Measurements from ENCODE around the gene CISD2. TPM values are rescaled to one million over a fixed set of nuclear protein-coding genes. Genes with fewer than 3 reads are reported as not detected.
"Not testable (repeated sequence)": the region's sequence is repeated elsewhere in the genome, so short reads cannot be mapped to it uniquely, and the experiment has no call there.

Gene CISD2
- total and polyA plus RNA-seq, 2 experiments from 2014 or later = 15.4 to 101 TPM

GRCh38 chr4:102878901-102879300, 10.1 kb downstream of the CISD2 start:
- Histone ChIP-seq H3K9me3 (ENCODE audit: low read depth) (no peaks in the 10 kb centered on the region), H3K27ac (no peak overlapping the region), H3K4me1 (ENCODE audit: low read depth) (peaks cover 4% of the 10 kb centered on the region), H3K36me3 (peaks cover 8% of the 10 kb centered on the region), H3K27me3 (no peaks in the 10 kb centered on the region), H3K4me3 (no peak overlapping the region)
- DNase-seq (ENCODE audit: low read depth in 1 of 2, low spot score in 1 of 2) = no peak
- TF ChIP-seq, protein P1, sequence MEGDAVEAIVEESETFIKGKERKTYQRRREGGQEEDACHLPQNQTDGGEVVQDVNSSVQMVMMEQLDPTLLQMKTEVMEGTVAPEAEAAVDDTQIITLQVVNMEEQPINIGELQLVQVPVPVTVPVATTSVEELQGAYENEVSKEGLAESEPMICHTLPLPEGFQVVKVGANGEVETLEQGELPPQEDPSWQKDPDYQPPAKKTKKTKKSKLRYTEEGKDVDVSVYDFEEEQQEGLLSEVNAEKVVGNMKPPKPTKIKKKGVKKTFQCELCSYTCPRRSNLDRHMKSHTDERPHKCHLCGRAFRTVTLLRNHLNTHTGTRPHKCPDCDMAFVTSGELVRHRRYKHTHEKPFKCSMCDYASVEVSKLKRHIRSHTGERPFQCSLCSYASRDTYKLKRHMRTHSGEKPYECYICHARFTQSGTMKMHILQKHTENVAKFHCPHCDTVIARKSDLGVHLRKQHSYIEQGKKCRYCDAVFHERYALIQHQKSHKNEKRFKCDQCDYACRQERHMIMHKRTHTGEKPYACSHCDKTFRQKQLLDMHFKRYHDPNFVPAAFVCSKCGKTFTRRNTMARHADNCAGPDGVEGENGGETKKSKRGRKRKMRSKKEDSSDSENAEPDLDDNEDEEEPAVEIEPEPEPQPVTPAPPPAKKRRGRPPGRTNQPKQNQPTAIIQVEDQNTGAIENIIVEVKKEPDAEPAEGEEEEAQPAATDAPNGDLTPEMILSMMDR (IDR thresholded peaks at IDR 0.05; ENCODE audit: low read depth, low read length) = no peak

DNA sequence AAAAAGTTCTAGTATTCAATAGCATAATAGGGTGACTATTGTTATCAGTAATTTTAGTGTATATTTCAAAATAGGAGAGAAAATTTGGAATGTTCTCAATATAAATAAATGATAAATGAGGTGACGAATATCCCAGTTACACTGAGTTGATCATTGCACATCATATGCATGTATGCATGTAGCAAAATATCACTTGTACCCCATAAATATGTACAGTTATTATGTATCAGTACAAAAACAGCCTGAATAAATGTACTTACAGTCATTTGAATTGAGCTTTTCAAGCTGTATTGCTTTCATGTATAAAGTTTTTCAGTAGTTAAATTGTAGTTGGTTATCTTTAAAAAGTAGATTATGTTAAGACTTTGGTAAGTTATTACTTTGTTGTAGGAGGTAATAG, 12.6 kb downstream of the CISD2 start:
- Histone ChIP-seq H3K36me3 (no peaks in the 10 kb centered on the region), H3K4me1 (ENCODE audit: low read depth) (peaks cover 10% of the 10 kb centered on the region), H3K27ac (no peak overlapping the region), H3K4me3 (no peak overlapping the region), H3K27me3 (no peaks in the 10 kb centered on the region), H3K9me3 (ENCODE audit: low read depth) (no peaks in the 10 kb centered on the region)
- DNase-seq (ENCODE audit: low read depth in 1 of 2, low spot score in 1 of 2) = no peak
- TF ChIP-seq, protein P1 (IDR thresholded peaks at IDR 0.05; ENCODE audit: low read depth, low read length) = no peak

GRCh38 chr4:102883278-102883677, 14.5 kb downstream of the CISD2 start:
- TF ChIP-seq, protein P1 (IDR thresholded peaks at IDR 0.05; ENCODE audit: low read depth, low read length) = no peak
- Histone ChIP-seq H3K9me3 (ENCODE audit: low read depth) (no peaks in the 10 kb centered on the region), H3K4me1 (ENCODE audit: low read depth) (peaks cover 10% of the 10 kb centered on the region), H3K4me3 (no peak overlapping the region), H3K36me3 (no peaks in the 10 kb centered on the region), H3K27ac (peak overlapping the region; percentile 41), H3K27me3 (no peaks in the 10 kb centered on the region)
- no peak for DNase-seq (ENCODE audit: low read depth in 1 of 2, low spot score in 1 of 2)

DNA sequence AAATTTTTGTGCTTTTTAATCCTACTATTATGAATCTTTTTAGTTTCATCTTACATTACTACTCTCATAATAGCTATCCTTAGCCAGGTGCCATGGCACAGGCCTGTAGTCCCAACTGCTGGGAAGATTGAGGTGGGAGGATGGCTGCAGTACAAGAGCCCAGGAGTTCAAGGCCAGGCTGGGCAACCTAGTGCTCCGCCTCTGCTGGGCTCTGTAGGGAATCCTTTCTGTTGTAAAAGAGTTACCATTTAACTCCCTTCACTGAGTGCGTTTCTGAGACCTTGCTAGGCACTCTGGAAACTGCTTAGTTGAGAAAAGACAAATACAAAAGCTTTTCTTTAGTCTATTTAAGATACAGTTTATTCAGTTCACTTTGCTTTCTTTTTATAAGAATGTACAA, 19.8 kb downstream of the CISD2 start:
- H3K4me3 ChIP-seq; H3K9me3 ChIP-seq (ENCODE audit: low read depth); DNase-seq (ENCODE audit: low read depth in 1 of 2, low spot score in 1 of 2); H3K27ac ChIP-seq; H3K36me3 ChIP-seq; H3K27me3 ChIP-seq: not testable (repeated sequence)
- H3K4me1 ChIP-seq (ENCODE audit: low read depth) = peaks cover 10% of the 10 kb centered on the region

GRCh38 chr4:102889866-102890265, 21.1 kb downstream of the CISD2 start:
- not testable (repeated sequence) for H3K27ac ChIP-seq; H3K36me3 ChIP-seq; DNase-seq (ENCODE audit: low read depth in 1 of 2, low spot score in 1 of 2); H3K9me3 ChIP-seq (ENCODE audit: low read depth); H3K4me1 ChIP-seq (ENCODE audit: low read depth); H3K27me3 ChIP-seq; H3K4me3 ChIP-seq

DNA sequence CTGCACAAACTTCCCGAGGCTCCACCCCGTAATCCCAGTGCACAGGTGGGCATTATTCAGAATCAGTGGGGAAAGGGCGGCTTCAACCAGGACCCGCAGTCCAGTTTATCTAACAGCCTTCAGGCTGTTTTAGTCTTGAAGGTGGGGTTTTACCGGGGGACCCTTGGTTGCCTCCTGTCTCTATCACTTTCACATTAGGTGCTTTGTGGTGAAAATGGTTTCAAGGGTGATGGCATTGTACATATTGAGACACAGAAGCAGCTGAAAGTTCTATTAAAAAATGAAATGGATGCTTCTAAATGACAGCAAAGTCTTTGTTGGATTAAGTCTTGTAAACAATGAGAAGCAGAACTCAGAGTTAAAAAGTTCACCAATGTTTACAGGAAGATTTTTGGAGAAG, 27.8 kb downstream of the CISD2 start:
- not testable (repeated sequence) for DNase-seq (ENCODE audit: low read depth in 1 of 2, low spot score in 1 of 2); H3K27ac ChIP-seq; H3K27me3 ChIP-seq; H3K4me1 ChIP-seq (ENCODE audit: low read depth); H3K36me3 ChIP-seq; H3K4me3 ChIP-seq; H3K9me3 ChIP-seq (ENCODE audit: low read depth)

DNA sequence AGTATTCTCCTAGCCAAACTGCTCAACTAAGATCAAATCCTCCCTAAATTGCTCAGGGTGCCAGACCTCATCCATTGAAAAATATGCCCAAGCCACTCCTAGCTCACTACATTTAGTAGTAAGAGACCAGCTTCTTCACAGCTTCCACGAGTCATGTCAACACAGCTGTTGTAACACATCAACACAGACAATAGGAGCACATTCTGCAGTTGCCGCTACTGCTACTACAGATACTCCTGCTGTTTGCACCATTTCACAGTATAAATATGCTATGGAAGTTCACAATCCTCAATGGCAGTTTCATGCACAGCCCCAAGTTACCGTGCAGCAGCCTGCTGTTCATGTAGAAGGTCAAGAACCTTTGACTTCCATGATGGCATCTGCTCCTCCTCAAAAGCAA, 28.8 kb downstream of the CISD2 start:
- not testable (repeated sequence) for H3K27ac ChIP-seq; H3K9me3 ChIP-seq (ENCODE audit: low read depth); H3K4me3 ChIP-seq; H3K4me1 ChIP-seq (ENCODE audit: low read depth); H3K27me3 ChIP-seq; H3K36me3 ChIP-seq; DNase-seq (ENCODE audit: low read depth in 1 of 2, low spot score in 1 of 2)

DNA sequence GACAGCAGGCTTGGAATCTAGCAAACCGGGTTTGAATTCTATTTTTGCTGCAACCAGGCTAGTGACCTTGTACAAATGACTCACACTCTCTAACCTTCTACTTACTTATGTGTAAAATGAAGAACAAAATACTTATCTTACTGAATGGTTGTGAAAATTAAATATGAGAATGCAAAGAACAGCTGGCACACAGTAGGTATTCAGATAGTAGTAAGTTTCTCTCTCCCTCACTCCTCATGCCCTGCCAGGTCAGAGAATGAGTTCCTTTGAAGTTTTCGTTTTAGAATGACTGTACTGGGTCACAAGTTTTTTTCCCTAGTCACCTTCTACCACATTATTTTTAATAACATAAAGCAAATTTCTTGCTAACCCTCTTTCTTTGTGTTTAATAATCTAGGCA, 33.0 kb downstream of the CISD2 start:
- peaks cover 6% of the 10 kb centered on the region for H3K4me1 ChIP-seq (ENCODE audit: low read depth)
- no peak for DNase-seq (ENCODE audit: low read depth in 1 of 2, low spot score in 1 of 2)
- H3K27ac ChIP-seq = no peak overlapping the region
- H3K9me3 ChIP-seq (ENCODE audit: low read depth) = no peaks in the 10 kb centered on the region
- no peaks in the 10 kb centered on the region for H3K36me3 ChIP-seq
- no peak overlapping the region for H3K4me3 ChIP-seq
- TF ChIP-seq, protein P1 (IDR thresholded peaks at IDR 0.05; ENCODE audit: low read depth, low read length) = no peak
- no peaks in the 10 kb centered on the region for H3K27me3 ChIP-seq
